ENCODE results near the gene WDR35. TPM values are rescaled to one million over a fixed set of nuclear protein-coding genes. Genes with fewer than 3 reads are reported as not detected.

Gene WDR35
- total and polyA plus RNA-seq, 2 of the 4 experiments (the other 2 are of a cell fraction), result 3.4 to 8.1 TPM

DNA sequence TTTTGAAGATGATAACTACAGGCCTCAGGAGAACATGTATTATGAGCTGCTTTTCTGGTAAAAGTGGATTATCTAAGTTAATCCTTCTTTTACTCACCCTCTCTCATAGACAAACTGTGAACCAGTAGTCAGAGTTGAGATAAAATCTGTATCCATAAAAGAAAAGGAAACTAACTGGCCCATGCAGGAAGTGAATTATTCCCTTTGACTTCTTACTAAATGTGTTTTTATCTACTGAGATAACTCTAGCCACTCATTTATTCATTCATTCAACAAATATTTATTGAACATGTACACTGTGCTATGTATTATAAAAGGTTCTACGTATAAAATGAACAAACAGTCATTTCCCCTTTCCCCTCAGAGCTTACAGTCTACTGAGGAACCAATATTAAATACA is 10.0 kb downstream of the WDR35 start:
- Histone ChIP-seq H2BK120ac (ENCODE audit: low read depth, low read length) (no peak overlapping the region), H3K9me1 (ENCODE audit: insufficient read depth, low read length) (no peaks in the 10 kb centered on the region), H2BK15ac (ENCODE audit: low read depth, low read length) (no peak overlapping the region), H4K5ac (ENCODE audit: low read depth, low read length) (no peak overlapping the region), H2AK9ac (replicated peaks; ENCODE audit: low read depth, low read length, poor library complexity) (no peak overlapping the region), H3K9me3 (ENCODE audit: control insufficient read depth, insufficient read depth, low read length) (no peaks in the 10 kb centered on the region), H3K56ac (ENCODE audit: extremely low read depth, insufficient read depth, low read length) (no peak overlapping the region; the same call in 1 of the 2 replicates), H4K91ac (ENCODE audit: insufficient read depth, low read depth, low read length) (no peak overlapping the region), H3K4me2 (ENCODE audit: low read depth, low read length) (no peak overlapping the region), H4K20me1 (ENCODE audit: insufficient read depth, low read length) (no peaks in the 10 kb centered on the region), H3K18ac (ENCODE audit: low read depth, low read length) (no peak overlapping the region), H3K4me3 (ENCODE audit: insufficient read depth, low read depth, low read length) (no peak overlapping the region), H3K4me1 (ENCODE audit: control insufficient read depth, insufficient read depth, low read length) (no peaks in the 10 kb centered on the region), H3K23ac (ENCODE audit: low read depth, low read length) (no peak overlapping the region), H3K79me1 (ENCODE audit: low read depth in 1 of 2, low read length in 2 of 2) (peaks cover 3 to 9% of the 10 kb centered on the region in 2 experiments; a peak in 2 of 4 replicates), H4K8ac (ENCODE audit: low read depth in 2 of 2, low read length in 2 of 2) (no peak overlapping the region), H2BK20ac (ENCODE audit: low read depth, low read length) (no peak overlapping the region), H3K4ac (ENCODE audit: low read depth, low read length) (no peak overlapping the region), H3K27me3 (ENCODE audit: control insufficient read depth, insufficient read depth, low read length) (no peaks in the 10 kb centered on the region), H3K36me3 (ENCODE audit: control insufficient read depth, insufficient read depth, low read length) (peaks cover 10% of the 10 kb centered on the region), H3K27ac (ENCODE audit: insufficient read depth, low read length) (no peak overlapping the region), H2BK5ac (ENCODE audit: low read depth, low read length, poor library complexity, severe bottlenecking) (no peak overlapping the region), H3K14ac (replicated peaks; ENCODE audit: low read depth, low read length) (no peak overlapping the region), H2AK5ac (ENCODE audit: low read depth, low read length) (no peak overlapping the region), H2AFZ (replicated peaks; ENCODE audit: low read length, poor library complexity) (no peak overlapping the region), H3K9ac (ENCODE audit: low read depth, low read length) (no peak overlapping the region)
- ATAC-seq (ENCODE audit: low read depth) (no peak), DNase-seq (no peak)
- dilution Hi-C loops (cut with HindIII; ENCODE audit: low sequenced_read_pairs, unreplicated experiment), result no loop called here
- WGBS, 2 experiments (ENCODE audit: extremely low coverage in 2 of 2, insufficient read length in 1 of 2), result no CpG with 5 or more reads among the region's 1 CpG
- ChIA-PET POLR2A (ENCODE audit: unreplicated experiment) (no interaction called here), CTCF (no interaction called here)
- intact Hi-C loops (cut with micrococcal nuclease), result no loop called here
- in situ Hi-C loops (cut with MboI; ENCODE audit: low sequenced_read_pairs), result no loop called here
- BruUV-seq (replicated peaks), result no TSS peak
- TF ChIP-seq FOS (IDR thresholded peaks at IDR 0.05; ENCODE audit: low read depth, low read length) (no peak), CEBPB (IDR thresholded peaks at IDR 0.05; ENCODE audit: low read depth, low read length) (no peak), MAFK (IDR thresholded peaks at IDR 0.05; ENCODE audit: low read depth, low read length) (no peak), BHLHE40 (IDR thresholded peaks at IDR 0.05; ENCODE audit: low read depth, low read length) (no peak), POLR2A (IDR thresholded peaks at IDR 0.05; ENCODE audit: low read depth, low read length) (no peak), RFX5 (IDR thresholded peaks at IDR 0.05; ENCODE audit: low read depth, low read length) (no peak), MAZ (IDR thresholded peaks at IDR 0.05; ENCODE audit: borderline replicate concordance, low read depth, low read length) (no peak), RAD21 (IDR thresholded peaks at IDR 0.05; ENCODE audit: low read length) (no peak), SMC3 (IDR thresholded peaks at IDR 0.05; ENCODE audit: low read depth, low read length) (no peak), CHD1 (IDR thresholded peaks at IDR 0.05; ENCODE audit: low read depth, low read length) (no peak), RCOR1 (IDR thresholded peaks at IDR 0.05; ENCODE audit: insufficient replicate concordance, low read length) (no peak)
- TF ChIP-seq, protein P1, sequence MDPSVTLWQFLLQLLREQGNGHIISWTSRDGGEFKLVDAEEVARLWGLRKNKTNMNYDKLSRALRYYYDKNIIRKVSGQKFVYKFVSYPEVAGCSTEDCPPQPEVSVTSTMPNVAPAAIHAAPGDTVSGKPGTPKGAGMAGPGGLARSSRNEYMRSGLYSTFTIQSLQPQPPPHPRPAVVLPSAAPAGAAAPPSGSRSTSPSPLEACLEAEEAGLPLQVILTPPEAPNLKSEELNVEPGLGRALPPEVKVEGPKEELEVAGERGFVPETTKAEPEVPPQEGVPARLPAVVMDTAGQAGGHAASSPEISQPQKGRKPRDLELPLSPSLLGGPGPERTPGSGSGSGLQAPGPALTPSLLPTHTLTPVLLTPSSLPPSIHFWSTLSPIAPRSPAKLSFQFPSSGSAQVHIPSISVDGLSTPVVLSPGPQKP (IDR thresholded peaks at IDR 0.05; ENCODE audit: borderline replicate concordance, low read depth, low read length), result no peak
